HEK293 (cell line): ENCODE data around the gene TXLNA.

ENCODE experiments used
- MYNN ChIP-seq: fragments of 450-650 bp; formaldehyde crosslinking; IDR thresholded peaks from 2 replicates; pipeline ENCODE4 v1.5.1; 2016; ENCODE audit warnings: missing biosample characterization, missing genetic modification characterization, borderline replicate concordance
- RBAK ChIP-seq: fragments of 450-650 bp; formaldehyde crosslinking; IDR thresholded peaks from 2 replicates; pipeline ENCODE4 v1.5.1; 2016; ENCODE audit warnings: missing biosample characterization, missing genetic modification characterization
- ZNF623 ChIP-seq: fragments of 450-650 bp; formaldehyde crosslinking; IDR thresholded peaks from 2 replicates; pipeline ENCODE4 v1.5.1; 2016; ENCODE audit warnings: missing biosample characterization, missing genetic modification characterization
- ZNF776 ChIP-seq: fragments of 450-650 bp; formaldehyde crosslinking; IDR thresholded peaks from 2 replicates; pipeline ENCODE4 v1.5.0; 2017; ENCODE audit warnings: missing biosample characterization, missing genetic modification characterization, borderline replicate concordance
- TF ChIP-seq, protein P1 (sequence below): fragments of 450-650 bp; formaldehyde crosslinking; IDR thresholded peaks from 2 replicates; pipeline ENCODE4 v1.5.1; 2016; ENCODE audit warnings: missing biosample characterization, missing genetic modification characterization
- TF ChIP-seq, protein P2 (sequence below): fragments of 450-650 bp; formaldehyde crosslinking; IDR thresholded peaks from 2 replicates; pipeline ENCODE4 v1.5.1; 2017; ENCODE audit warnings: missing biosample characterization, missing genetic modification characterization
- TF ChIP-seq, protein P3 (sequence below): fragments of 450-650 bp; formaldehyde crosslinking; IDR thresholded peaks from 2 replicates; pipeline ENCODE4 v1.5.1; 2016; ENCODE audit warnings: missing biosample characterization, missing genetic modification characterization

DNA sequence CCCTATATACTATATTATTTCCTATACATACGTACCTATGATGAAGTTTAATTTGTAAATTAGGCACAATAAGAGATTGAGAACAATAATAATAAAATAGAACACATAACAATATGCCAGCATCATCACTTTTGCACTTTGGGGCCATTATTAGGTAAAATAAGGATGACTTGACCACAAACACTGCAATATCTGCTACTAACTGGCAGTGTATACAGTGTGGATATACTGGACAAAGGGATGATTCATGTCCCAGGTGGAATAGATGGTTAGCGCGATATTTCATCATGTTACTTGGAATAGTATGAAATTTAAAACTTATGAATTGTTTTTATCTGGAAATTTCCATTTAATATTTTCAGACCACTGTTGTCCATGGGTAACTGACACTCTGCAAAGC, 35.4 kb upstream of the TXLNA start:
- TF ChIP-seq, protein P1, sequence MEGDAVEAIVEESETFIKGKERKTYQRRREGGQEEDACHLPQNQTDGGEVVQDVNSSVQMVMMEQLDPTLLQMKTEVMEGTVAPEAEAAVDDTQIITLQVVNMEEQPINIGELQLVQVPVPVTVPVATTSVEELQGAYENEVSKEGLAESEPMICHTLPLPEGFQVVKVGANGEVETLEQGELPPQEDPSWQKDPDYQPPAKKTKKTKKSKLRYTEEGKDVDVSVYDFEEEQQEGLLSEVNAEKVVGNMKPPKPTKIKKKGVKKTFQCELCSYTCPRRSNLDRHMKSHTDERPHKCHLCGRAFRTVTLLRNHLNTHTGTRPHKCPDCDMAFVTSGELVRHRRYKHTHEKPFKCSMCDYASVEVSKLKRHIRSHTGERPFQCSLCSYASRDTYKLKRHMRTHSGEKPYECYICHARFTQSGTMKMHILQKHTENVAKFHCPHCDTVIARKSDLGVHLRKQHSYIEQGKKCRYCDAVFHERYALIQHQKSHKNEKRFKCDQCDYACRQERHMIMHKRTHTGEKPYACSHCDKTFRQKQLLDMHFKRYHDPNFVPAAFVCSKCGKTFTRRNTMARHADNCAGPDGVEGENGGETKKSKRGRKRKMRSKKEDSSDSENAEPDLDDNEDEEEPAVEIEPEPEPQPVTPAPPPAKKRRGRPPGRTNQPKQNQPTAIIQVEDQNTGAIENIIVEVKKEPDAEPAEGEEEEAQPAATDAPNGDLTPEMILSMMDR (tag by site-specific recombination): no peak
- TF ChIP-seq MYNN (tag by site-specific recombination) (no peak), ZNF776 (tag by site-specific recombination) (no peak), RBAK (tag by site-specific recombination) (no peak), ZNF623 (tag by site-specific recombination) (no peak)
- TF ChIP-seq, protein P2, sequence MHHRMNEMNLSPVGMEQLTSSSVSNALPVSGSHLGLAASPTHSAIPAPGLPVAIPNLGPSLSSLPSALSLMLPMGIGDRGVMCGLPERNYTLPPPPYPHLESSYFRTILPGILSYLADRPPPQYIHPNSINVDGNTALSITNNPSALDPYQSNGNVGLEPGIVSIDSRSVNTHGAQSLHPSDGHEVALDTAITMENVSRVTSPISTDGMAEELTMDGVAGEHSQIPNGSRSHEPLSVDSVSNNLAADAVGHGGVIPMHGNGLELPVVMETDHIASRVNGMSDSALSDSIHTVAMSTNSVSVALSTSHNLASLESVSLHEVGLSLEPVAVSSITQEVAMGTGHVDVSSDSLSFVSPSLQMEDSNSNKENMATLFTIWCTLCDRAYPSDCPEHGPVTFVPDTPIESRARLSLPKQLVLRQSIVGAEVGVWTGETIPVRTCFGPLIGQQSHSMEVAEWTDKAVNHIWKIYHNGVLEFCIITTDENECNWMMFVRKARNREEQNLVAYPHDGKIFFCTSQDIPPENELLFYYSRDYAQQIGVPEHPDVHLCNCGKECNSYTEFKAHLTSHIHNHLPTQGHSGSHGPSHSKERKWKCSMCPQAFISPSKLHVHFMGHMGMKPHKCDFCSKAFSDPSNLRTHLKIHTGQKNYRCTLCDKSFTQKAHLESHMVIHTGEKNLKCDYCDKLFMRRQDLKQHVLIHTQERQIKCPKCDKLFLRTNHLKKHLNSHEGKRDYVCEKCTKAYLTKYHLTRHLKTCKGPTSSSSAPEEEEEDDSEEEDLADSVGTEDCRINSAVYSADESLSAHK (tag by site-specific recombination): no peak
- TF ChIP-seq, protein P3, sequence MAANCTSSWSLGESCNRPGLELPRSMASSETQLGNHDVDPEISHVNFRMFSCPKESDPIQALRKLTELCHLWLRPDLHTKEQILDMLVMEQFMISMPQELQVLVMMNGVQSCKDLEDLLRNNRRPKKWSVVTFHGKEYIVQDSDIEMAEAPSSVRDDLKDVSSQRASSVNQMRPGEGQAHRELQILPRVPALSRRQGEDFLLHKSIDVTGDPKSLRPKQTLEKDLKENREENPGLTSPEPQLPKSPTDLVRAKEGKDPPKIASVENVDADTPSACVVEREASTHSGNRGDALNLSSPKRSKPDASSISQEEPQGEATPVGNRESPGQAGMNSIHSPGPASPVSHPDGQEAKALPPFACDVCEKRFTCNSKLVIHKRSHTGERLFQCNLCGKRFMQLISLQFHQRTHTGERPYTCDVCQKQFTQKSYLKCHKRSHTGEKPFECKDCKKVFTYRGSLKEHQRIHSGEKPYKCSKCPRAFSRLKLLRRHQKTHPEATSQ (tag by site-specific recombination): no peak
